SU-DHL-6 (cell line): Measurements from ENCODE around the gene ARHGAP4.

Source experiments
- EZH2phosphoT487 ChIP-seq: fragments of 200-600 bp; sonication (generic), shearing (Covaris generic); conservative IDR thresholded peaks from 2 replicates; pipeline ENCODE4 v1.6.1; 2018; ENCODE audit warnings: mild to moderate bottlenecking, antibody characterized with exemption, low read length, moderate library complexity, mixed read lengths
- TF ChIP-seq, protein P1 (sequence below): fragments of 200-600 bp; sonication (generic); IDR thresholded peaks from one replicate; pipeline ENCODE4 v1.5.1; 2017; ENCODE audit warnings: antibody characterized with exemption, mild to moderate bottlenecking, low read length, moderate library complexity; ENCODE audit not compliant: insufficient read depth, poor library complexity, severe bottlenecking

DNA sequence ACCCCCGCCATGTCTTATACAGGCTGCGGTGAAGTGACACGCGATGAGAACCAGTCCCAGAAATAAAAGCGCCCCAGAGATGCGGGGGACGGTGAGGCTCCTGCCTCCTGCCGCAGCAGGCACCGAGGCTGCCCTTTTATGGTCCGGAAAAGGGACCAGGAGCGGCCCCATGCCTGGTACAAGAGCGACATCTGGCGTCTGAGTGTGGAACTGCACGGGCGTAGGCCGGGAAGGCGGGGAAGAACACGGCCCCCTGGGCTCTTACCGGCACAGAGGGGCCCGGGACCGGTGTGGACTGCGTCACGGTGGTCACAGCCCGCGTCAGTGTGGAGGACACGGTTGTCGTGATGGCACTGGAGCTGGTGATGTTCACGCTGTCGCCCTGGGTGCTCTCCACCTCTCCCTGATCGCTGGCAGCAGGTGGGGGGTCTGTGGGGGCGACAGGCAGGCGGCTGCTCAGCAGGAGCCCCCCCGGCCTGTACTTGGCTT lies 27.3 kb upstream of the ARHGAP4 start:
- TF ChIP-seq, protein P1, sequence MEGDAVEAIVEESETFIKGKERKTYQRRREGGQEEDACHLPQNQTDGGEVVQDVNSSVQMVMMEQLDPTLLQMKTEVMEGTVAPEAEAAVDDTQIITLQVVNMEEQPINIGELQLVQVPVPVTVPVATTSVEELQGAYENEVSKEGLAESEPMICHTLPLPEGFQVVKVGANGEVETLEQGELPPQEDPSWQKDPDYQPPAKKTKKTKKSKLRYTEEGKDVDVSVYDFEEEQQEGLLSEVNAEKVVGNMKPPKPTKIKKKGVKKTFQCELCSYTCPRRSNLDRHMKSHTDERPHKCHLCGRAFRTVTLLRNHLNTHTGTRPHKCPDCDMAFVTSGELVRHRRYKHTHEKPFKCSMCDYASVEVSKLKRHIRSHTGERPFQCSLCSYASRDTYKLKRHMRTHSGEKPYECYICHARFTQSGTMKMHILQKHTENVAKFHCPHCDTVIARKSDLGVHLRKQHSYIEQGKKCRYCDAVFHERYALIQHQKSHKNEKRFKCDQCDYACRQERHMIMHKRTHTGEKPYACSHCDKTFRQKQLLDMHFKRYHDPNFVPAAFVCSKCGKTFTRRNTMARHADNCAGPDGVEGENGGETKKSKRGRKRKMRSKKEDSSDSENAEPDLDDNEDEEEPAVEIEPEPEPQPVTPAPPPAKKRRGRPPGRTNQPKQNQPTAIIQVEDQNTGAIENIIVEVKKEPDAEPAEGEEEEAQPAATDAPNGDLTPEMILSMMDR = peak; percentile 65
- TF ChIP-seq EZH2phosphoT487 = no peak
